ENCODE measurements around the gene VAMP5.
"Not testable (repeated sequence)": the region's sequence is repeated elsewhere in the genome, so short reads cannot be mapped to it uniquely, and the experiment has no call there.

The VAMP5 gene

GRCh38 chr2:85601771-85602475, 17.7 kb downstream of the VAMP5 start:
- DNase-seq (ENCODE audit: low spot score), result peak; percentile 63

- peak; percentile 93 for DNase-seq (ENCODE audit: low spot score)
These were observed 18.4 kb downstream of the VAMP5 start, which contains the start of gene TMEM150A for GRCh38 chr2:85602476-85603234. TSS of gene TMEM150A (minus strand) at chr2:85602698. CDS start at chr2:85601948, 750 bp downstream.

- DNase-seq (ENCODE audit: low spot score), result not testable (repeated sequence)
These were observed 19.9 kb downstream of the VAMP5 start for GRCh38 chr2:85604133-85604444.

GRCh38 chr2:85604568-85605339, 20.5 kb downstream of the VAMP5 start:
- no peak for DNase-seq (ENCODE audit: low spot score)

GRCh38 chr2:85605406-85606115, 21.3 kb downstream of the VAMP5 start:
- no peak for DNase-seq (ENCODE audit: low spot score)

- no peak for DNase-seq (ENCODE audit: low spot score)
These were observed 21.9 kb downstream of the VAMP5 start for GRCh38 chr2:85606116-85606455.

- DNase-seq (ENCODE audit: low spot score), result no peak
These were observed 23.3 kb downstream of the VAMP5 start for GRCh38 chr2:85607268-85608215.

- no peak for DNase-seq (ENCODE audit: low spot score)
These were observed 27.0 kb downstream of the VAMP5 start for GRCh38 chr2:85611217-85611704.

GRCh38 chr2:85611705-85612587, 27.7 kb downstream of the VAMP5 start, which contains the start of gene C2orf68:
TSS of gene C2orf68 (minus strand) at chr2:85612066. CDS start at chr2:85611984, 82 bp downstream.
- peak; percentile 87 for DNase-seq (ENCODE audit: low spot score)

GRCh38 chr2:85613717-85614515, 29.7 kb downstream of the VAMP5 start:
- DNase-seq (ENCODE audit: low spot score), result no peak

GRCh38 chr2:85614757-85615156, 30.5 kb downstream of the VAMP5 start:
- not testable (repeated sequence) for DNase-seq (ENCODE audit: low spot score)

GRCh38 chr2:85615413-85615728, 31.1 kb downstream of the VAMP5 start:
- DNase-seq (ENCODE audit: low spot score), result no peak

- DNase-seq (ENCODE audit: low spot score), result not testable (repeated sequence)
These were observed 33.5 kb downstream of the VAMP5 start for GRCh38 chr2:85617723-85618122.

- DNase-seq (ENCODE audit: low spot score), result no peak
These were observed 35.4 kb downstream of the VAMP5 start for GRCh38 chr2:85619617-85620016.

GRCh38 chr2:85621338-85621737, 37.1 kb downstream of the VAMP5 start:
- DNase-seq (ENCODE audit: low spot score), result no peak

GRCh38 chr2:85623991-85624390, 39.8 kb downstream of the VAMP5 start:
- DNase-seq (ENCODE audit: low spot score), result no peak

- DNase-seq (ENCODE audit: low spot score), result no peak
These were observed 44.4 kb downstream of the VAMP5 start for GRCh38 chr2:85628658-85629057.

- DNase-seq (ENCODE audit: low spot score), result no peak
These were observed 47.1 kb downstream of the VAMP5 start for GRCh38 chr2:85631316-85631715.

- DNase-seq (ENCODE audit: low spot score), result no peak
These were observed 50.8 kb downstream of the VAMP5 start for GRCh38 chr2:85635011-85635410.
